Sigmoid colon (tissue), 7 donors: Measurements from ENCODE around the gene SLC5A5. TPM values are rescaled to one million over a fixed set of nuclear protein-coding genes. Genes with fewer than 3 reads are reported as not detected.

Experiments used
- DNase-seq: peaks from one replicate; pipeline ENCODE4 v3.0.0-alpha.2; 2019
- H3K27ac ChIP-seq, 4 donors: fragments of 200-600 bp; sonication (generic); one replicate each; pipeline ENCODE4 v1.5.1; 2016 to 2019; ENCODE audit warnings: mild to moderate bottlenecking in 1 of 4
- H3K27me3 ChIP-seq, 3 donors: fragments of 200-600 bp; sonication (generic); one replicate each; pipeline ENCODE4 v1.5.1; 2019; ENCODE audit warnings: mild to moderate bottlenecking in 1 of 3
- H3K36me3 ChIP-seq, 4 donors: fragments of 200-600 bp; sonication (generic); one replicate each; pipeline ENCODE4 v1.5.1; 2016 to 2019
- H3K4me1 ChIP-seq, 4 donors: fragments of 200-600 bp; sonication (generic); one replicate each; pipeline ENCODE4 v1.5.1; 2017 to 2019
- H3K4me3 ChIP-seq, 4 donors: fragments of 200-600 bp; sonication (generic); one replicate each; pipeline ENCODE4 v1.5.1; 2017 to 2019; ENCODE audit warnings: mild to moderate bottlenecking in 2 of 4, moderate library complexity in 1 of 4
- H3K9me3 ChIP-seq, 4 donors: fragments of 200-600 bp in 3 of 4; sonication (generic) in 3 of 4; one replicate each; pipeline versions ENCODE4 v1.5.1 to v1.6.1; 2013 to 2019
- EP300 ChIP-seq, 4 donors: sonication (generic); formaldehyde crosslinking; IDR thresholded peaks; one replicate each; pipeline ENCODE4 v1.6.1; 2017; ENCODE audit warnings: antibody characterized with exemption in 4 of 4
- POLR2A ChIP-seq, 2 donors: fragments of 450-650 bp; IDR thresholded peaks; one replicate each; pipeline ENCODE4 v1.6.1; 2016; ENCODE audit warnings: antibody characterized with exemption in 2 of 2, mild to moderate bottlenecking in 2 of 2, moderate library complexity in 2 of 2
- POLR2AphosphoS5 ChIP-seq, 4 donors: sonication (generic); formaldehyde crosslinking; IDR thresholded peaks; one replicate each; pipeline ENCODE4 v1.6.1; 2017; ENCODE audit warnings: antibody characterized with exemption in 4 of 4
- WGBS, 2 donors: extraction: QIAGEN DNeasy Blood & Tissue Kit; methylation state at CpG; one replicate each; pipeline ENCODE4 v1.1.7; 2013; 5-methylcytosine and 5-hydroxymethylcytosine counted together
- intact Hi-C: fragments of 100-400 bp; cut with DNase I; formaldehyde crosslinking; loops from one replicate; pipeline ENCODE4 v1.15.1; 2023
- polyA plus RNA-seq, 3 donors: library from polyadenylated mRNA; stranded (reverse); fragments of 200-250 nt; gene quantifications; one replicate each; pipeline ENCODE4 v1.2.3, GENCODE V29; 2013
- total RNA-seq, 4 donors: library from RNA; depleted of rRNA; stranded (reverse); fragments of >200 nt; gene quantifications; one replicate each; pipeline ENCODE4 v1.1.0, GENCODE V29; 2016
- TF ChIP-seq, protein P1 (sequence below), 4 experiments: fragments of 450-650 bp in 3 of 4; fragments of 200-600 bp in 1 of 4; IDR thresholded peaks; one replicate each; pipeline ENCODE4 v1.5.1; 2016 to 2019; ENCODE audit warnings: antibody characterized with exemption in 4 of 4, mild to moderate bottlenecking in 3 of 4, moderate library complexity in 2 of 4
- donor health status: healthy with polysubstance abuse.
- donor health status: Bipolar disorder and iron deficiency.
- donor health status: healthy.

Gene SLC5A5
- total and polyA plus RNA-seq, 7 donors, result 0.13 to 0.60 TPM; not detected in 5

DNA sequence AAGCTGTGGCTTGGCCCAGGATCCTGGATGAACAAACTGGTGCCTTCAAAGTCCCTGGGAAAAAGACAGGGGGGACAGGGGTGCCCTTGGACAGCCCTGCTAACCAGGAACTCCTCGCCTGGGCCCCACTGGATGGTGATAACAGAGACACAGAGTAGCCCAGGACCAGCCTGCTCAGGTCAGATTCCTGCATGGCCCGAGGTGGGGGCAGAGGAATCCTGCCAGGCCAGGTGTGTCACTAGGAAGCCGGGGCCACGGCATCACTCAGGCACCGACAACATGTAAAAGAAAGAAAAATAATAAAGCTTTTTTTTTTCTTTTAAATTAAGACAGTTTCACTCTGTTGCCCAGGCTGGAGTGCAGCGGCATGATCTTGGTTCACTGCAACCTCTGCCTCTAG is 17.7 kb upstream of the SLC5A5 start:
- no peak overlapping the region for H3K4me3 ChIP-seq
- peaks cover 0 to 2% (median under 1%) of the 10 kb centered on the region in 4 donors for H3K4me1 ChIP-seq
- intact Hi-C loops, result loop anchor here (10.0 kb wide), 2 partner anchors 109 to 149 kb away; no protein-coding TSS in a partner anchor
- no peak for TF ChIP-seq POLR2AphosphoS5 (IDR thresholded peaks at IDR 0.05)
- no peak for TF ChIP-seq EP300 (IDR thresholded peaks at IDR 0.05)
- TF ChIP-seq, protein P1, sequence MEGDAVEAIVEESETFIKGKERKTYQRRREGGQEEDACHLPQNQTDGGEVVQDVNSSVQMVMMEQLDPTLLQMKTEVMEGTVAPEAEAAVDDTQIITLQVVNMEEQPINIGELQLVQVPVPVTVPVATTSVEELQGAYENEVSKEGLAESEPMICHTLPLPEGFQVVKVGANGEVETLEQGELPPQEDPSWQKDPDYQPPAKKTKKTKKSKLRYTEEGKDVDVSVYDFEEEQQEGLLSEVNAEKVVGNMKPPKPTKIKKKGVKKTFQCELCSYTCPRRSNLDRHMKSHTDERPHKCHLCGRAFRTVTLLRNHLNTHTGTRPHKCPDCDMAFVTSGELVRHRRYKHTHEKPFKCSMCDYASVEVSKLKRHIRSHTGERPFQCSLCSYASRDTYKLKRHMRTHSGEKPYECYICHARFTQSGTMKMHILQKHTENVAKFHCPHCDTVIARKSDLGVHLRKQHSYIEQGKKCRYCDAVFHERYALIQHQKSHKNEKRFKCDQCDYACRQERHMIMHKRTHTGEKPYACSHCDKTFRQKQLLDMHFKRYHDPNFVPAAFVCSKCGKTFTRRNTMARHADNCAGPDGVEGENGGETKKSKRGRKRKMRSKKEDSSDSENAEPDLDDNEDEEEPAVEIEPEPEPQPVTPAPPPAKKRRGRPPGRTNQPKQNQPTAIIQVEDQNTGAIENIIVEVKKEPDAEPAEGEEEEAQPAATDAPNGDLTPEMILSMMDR (IDR thresholded peaks at IDR 0.05), result no peak
- no peak for TF ChIP-seq POLR2A (IDR thresholded peaks at IDR 0.05)
- 84 to 91% methylated on average over 6 of the region's 6 CpGs for WGBS, 2 donors
- H3K9me3 ChIP-seq, result no peaks in the 10 kb centered on the region
- H3K27ac ChIP-seq, result no peak overlapping the region
- DNase-seq, result no peak
- H3K27me3 ChIP-seq, result no peaks in the 10 kb centered on the region
- no peaks in the 10 kb centered on the region for H3K36me3 ChIP-seq

DNA sequence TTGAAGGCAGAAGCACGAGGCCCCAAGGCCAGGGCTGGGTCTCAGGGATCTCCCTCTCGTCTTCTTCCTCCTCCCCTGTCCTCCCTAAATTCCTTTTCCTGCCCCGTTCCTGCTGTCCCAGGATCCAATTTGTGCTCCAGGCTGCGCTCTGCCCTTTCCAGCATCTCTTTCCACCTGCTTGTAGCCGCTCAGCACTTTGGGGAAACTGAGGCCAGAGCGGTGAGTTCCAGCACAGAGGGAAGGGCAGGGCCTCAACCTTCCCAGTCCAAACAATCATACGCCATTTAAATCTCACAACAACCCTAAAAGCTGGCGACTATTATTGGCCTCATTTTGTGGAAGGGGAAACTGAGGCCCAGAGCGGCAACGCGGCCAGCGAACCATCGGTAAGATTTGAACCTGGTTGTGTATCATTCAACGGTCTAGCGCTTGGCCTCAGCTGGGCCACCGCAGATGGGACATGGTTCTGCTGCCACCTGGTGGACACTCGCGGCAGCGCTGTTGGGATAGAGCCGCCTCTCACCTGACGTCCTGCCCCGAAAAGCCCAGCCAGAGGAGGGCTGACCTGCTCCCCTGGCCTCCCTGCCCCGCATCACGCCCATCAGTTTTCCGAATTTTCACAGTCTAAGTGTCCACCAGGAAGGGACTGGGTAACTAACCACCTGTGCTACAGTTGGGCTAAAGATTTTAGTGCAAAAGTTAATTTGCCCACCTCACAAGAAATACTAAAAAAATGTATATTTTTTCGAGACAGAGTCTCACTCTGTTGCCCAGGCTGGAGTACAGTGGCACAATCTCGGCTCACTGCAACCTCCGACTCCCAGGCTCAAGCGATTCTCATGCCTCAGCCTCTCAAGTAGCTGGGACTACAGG is 16.2 kb upstream of the SLC5A5 start:
- intact Hi-C loops, result loop anchor here (10.0 kb wide), 2 partner anchors 111 to 151 kb away; no protein-coding TSS in a partner anchor
- no peak overlapping the region for H3K4me3 ChIP-seq
- no peak overlapping the region for H3K27ac ChIP-seq
- H3K36me3 ChIP-seq, result no peaks in the 10 kb centered on the region
- WGBS, 2 donors, result 11 to 20% methylated on average over 29 of the region's 29 CpGs
- DNase-seq, result peak; percentile 90
- H3K4me1 ChIP-seq, result peaks cover 0 to 7% (median 4%) of the 10 kb centered on the region in 4 donors
- no peaks in the 10 kb centered on the region for H3K27me3 ChIP-seq
- no peaks in the 10 kb centered on the region for H3K9me3 ChIP-seq
- TF ChIP-seq POLR2A (IDR thresholded peaks at IDR 0.05) (no peak), POLR2AphosphoS5 (IDR thresholded peaks at IDR 0.05) (no peak), EP300 (IDR thresholded peaks at IDR 0.05) (no peak)
- TF ChIP-seq, protein P1 (IDR thresholded peaks at IDR 0.05), result peak; percentile 77 to 96 (median 86)

DNA sequence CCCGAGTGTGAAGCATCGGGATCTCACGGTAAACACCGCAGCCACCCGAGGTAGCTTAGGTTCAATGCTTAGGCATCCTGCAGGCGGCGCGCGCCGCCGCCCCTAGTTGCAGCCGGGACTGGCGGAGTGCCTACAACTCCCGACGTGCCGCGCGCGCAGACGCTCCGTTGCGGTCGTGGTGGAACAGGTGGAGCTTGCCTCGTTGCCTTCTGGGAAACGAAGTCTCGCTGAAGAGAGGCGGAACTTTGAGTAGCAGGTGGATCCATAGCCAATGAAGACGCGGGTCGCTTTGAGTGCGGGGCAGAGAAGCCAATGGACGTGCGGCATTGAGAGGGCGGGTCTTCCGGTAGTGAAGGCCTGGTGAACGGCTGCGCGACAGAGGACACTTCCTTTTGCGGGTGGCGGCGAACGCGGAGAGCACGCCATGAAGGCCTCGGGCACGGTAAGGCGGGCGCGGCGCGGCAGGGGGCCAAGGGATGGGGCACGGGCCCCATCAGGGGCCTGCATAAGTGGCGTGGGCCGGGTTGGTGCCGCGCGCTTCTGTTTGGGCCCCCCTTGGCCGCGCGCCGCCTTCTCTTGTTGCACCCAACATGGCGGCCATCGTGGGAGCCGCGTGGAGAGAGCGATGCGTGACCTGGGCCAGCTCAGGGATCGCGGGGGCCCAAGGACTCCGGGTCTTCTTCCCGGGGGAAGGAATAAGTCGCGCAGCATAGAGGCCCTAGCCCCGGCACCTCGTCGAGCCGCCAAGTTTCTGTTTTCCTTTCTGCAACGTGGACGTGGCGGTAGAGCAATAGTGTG is 12.0 kb upstream of the SLC5A5 start, which contains the start of gene RPL18A:
RPL18A (plus strand) TSS at position 378 of the 798 bp plus-strand sequence; CDS start at position 425, 47 bp downstream.
- 0 to 1% methylated on average over 80 of the region's 80 CpGs for WGBS, 2 donors
- intact Hi-C loops, result loop anchor here (1.0 to 10.0 kb wide), 4 partner anchors 73 to 155 kb away; no protein-coding TSS in a partner anchor
- peaks cover 21 to 35% (median 31%) of the 10 kb centered on the region in 4 donors for H3K36me3 ChIP-seq
- peaks cover 0 to 24% (median 21%) of the 10 kb centered on the region in 4 donors for H3K4me1 ChIP-seq
- peak; percentile 99 for DNase-seq
- no peaks in the 10 kb centered on the region for H3K27me3 ChIP-seq
- H3K4me3 ChIP-seq, result peak within 1 kb of the TSS; percentile 67 to 97 (median 92)
- no peaks in the 10 kb centered on the region for H3K9me3 ChIP-seq
- H3K27ac ChIP-seq, result peak within 1 kb of the TSS; percentile 87 to 95 (median 91)
- TF ChIP-seq, protein P1 (IDR thresholded peaks at IDR 0.05), result peak in 3 of 4 experiments; percentile 68 to 74 (median 73)
- no peak for TF ChIP-seq EP300 (IDR thresholded peaks at IDR 0.05)
- peak; percentile 93 for TF ChIP-seq POLR2A (IDR thresholded peaks at IDR 0.05)
- peak; percentile 98 to 99 (median 98) for TF ChIP-seq POLR2AphosphoS5 (IDR thresholded peaks at IDR 0.05)

DNA sequence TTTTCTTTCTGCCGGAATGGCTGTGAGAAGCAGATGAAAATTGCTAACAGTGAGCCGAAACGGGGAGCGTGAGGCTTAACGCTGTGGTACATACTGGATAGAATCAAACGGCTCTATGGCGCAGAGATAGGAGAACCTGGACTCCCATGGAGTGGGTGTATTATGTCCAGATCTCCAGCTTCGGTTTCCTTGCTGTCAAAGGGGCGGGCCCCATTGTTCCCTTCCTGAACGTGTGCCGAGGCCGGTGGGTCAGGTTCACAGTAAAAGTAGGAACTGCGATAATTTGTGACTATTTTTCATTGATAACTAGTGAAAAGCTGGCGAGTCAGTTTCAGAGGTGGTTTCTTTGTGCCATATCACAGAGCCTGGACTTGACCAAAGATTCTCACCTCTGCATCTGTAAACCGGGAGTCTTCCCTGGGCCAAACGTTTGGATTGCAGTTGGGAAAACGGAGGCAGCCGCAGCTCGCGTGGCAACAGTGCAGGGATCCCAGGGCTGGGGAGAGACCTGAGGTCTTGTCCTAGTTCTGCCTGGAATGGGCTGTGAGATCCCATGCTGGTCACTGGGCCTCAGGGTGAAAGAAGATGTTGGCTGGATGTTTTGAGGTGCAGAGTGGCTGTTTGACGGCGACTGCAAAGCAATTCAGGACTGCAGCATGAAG is 11.3 kb upstream of the SLC5A5 start:
- Histone ChIP-seq H3K4me1 (peaks cover 0 to 24% (median 21%) of the 10 kb centered on the region in 4 donors), H3K9me3 (no peaks in the 10 kb centered on the region), H3K36me3 (peaks cover 24 to 42% (median 35%) of the 10 kb centered on the region in 4 donors), H3K4me3 (peak overlapping the region; percentile 67 to 97 (median 92)), H3K27me3 (no peaks in the 10 kb centered on the region), H3K27ac (peak overlapping the region; percentile 87 to 95 (median 91))
- DNase-seq, result no peak
- TF ChIP-seq, protein P1 (IDR thresholded peaks at IDR 0.05), result no peak
- TF ChIP-seq POLR2A (IDR thresholded peaks at IDR 0.05) (no peak), POLR2AphosphoS5 (IDR thresholded peaks at IDR 0.05) (no peak), EP300 (IDR thresholded peaks at IDR 0.05) (no peak)
- intact Hi-C loops, result no loop called here
- 1% methylated on average over 22 of the region's 22 CpGs for WGBS, 2 donors
